ENCODE data around the gene CTIF.

Gene CTIF

GRCh38 chr18:48688961-48689360 lies 150.1 kb downstream of the CTIF start:
- Histone ChIP-seq H3K9ac (ENCODE audit: low read depth in 1 of 2, low read length in 2 of 2) (no peak overlapping the region), H3K27me3 (ENCODE audit: control insufficient read depth in 1 of 2, insufficient read depth in 2 of 2, low read length in 2 of 2) (no peaks in the 10 kb centered on the region), H3K9me3 (ENCODE audit: control insufficient read depth in 1 of 2, low read length in 2 of 2) (no peaks in the 10 kb centered on the region), H3K4me3 (ENCODE audit: low read depth in 1 of 2, low read length in 2 of 2) (no peak overlapping the region), H3K4me1 (ENCODE audit: control insufficient read depth in 1 of 2, insufficient read depth in 2 of 2, low read length in 2 of 2) (no peaks in the 10 kb centered on the region), H3K27ac (ENCODE audit: low read depth, low read length) (no peak overlapping the region), H3K36me3 (ENCODE audit: control insufficient read depth in 1 of 2, insufficient read depth in 2 of 2, low read length in 2 of 2) (peaks cover 0 to 3% of the 10 kb centered on the region in 2 donors)

- Histone ChIP-seq H3K36me3 (ENCODE audit: control insufficient read depth in 1 of 2, insufficient read depth in 2 of 2, low read length in 2 of 2) (peaks cover 0 to 3% of the 10 kb centered on the region in 2 donors), H3K27ac (ENCODE audit: low read depth, low read length) (no peak overlapping the region), H3K4me3 (ENCODE audit: low read depth in 1 of 2, low read length in 2 of 2) (no peak overlapping the region), H3K27me3 (ENCODE audit: control insufficient read depth in 1 of 2, insufficient read depth in 2 of 2, low read length in 2 of 2) (no peaks in the 10 kb centered on the region), H3K9ac (ENCODE audit: low read depth in 1 of 2, low read length in 2 of 2) (no peak overlapping the region), H3K9me3 (ENCODE audit: control insufficient read depth in 1 of 2, low read length in 2 of 2) (no peaks in the 10 kb centered on the region), H3K4me1 (ENCODE audit: control insufficient read depth in 1 of 2, insufficient read depth in 2 of 2, low read length in 2 of 2) (no peaks in the 10 kb centered on the region)
Measured at GRCh38 chr18:48689548-48689947, 150.7 kb downstream of the CTIF start.

GRCh38 chr18:48690494-48690893 lies 151.7 kb downstream of the CTIF start:
- Histone ChIP-seq H3K9ac (ENCODE audit: low read depth in 1 of 2, low read length in 2 of 2) (no peak overlapping the region), H3K27ac (ENCODE audit: low read depth, low read length) (no peak overlapping the region), H3K4me1 (ENCODE audit: control insufficient read depth in 1 of 2, insufficient read depth in 2 of 2, low read length in 2 of 2) (no peaks in the 10 kb centered on the region)

GRCh38 chr18:48693006-48693405 lies 154.2 kb downstream of the CTIF start:
- Histone ChIP-seq H3K27me3 (ENCODE audit: control insufficient read depth in 1 of 2, insufficient read depth in 2 of 2, low read length in 2 of 2) (no peaks in the 10 kb centered on the region), H3K4me3 (ENCODE audit: low read depth in 1 of 2, low read length in 2 of 2) (no peak overlapping the region), H3K9me3 (ENCODE audit: control insufficient read depth in 1 of 2, low read length in 2 of 2) (no peaks in the 10 kb centered on the region), H3K4me1 (ENCODE audit: control insufficient read depth in 1 of 2, insufficient read depth in 2 of 2, low read length in 2 of 2) (no peaks in the 10 kb centered on the region), H3K27ac (ENCODE audit: low read depth, low read length) (no peak overlapping the region), H3K9ac (ENCODE audit: low read depth in 1 of 2, low read length in 2 of 2) (no peak overlapping the region), H3K36me3 (ENCODE audit: control insufficient read depth in 1 of 2, insufficient read depth in 2 of 2, low read length in 2 of 2) (no peaks in the 10 kb centered on the region)

More at GRCh38 chr18:48690494-48690893, 151.7 kb downstream of the CTIF start:
- H3K9me3 ChIP-seq (ENCODE audit: control insufficient read depth in 1 of 2, low read length in 2 of 2), result no peaks in the 10 kb centered on the region
- no peaks in the 10 kb centered on the region for H3K27me3 ChIP-seq (ENCODE audit: control insufficient read depth in 1 of 2, insufficient read depth in 2 of 2, low read length in 2 of 2)
- no peak overlapping the region for H3K4me3 ChIP-seq (ENCODE audit: low read depth in 1 of 2, low read length in 2 of 2)
- H3K36me3 ChIP-seq (ENCODE audit: control insufficient read depth in 1 of 2, insufficient read depth in 2 of 2, low read length in 2 of 2), result peaks cover 0 to 3% of the 10 kb centered on the region in 2 donors

GRCh38 chr18:48693625-48694262 lies 154.9 kb downstream of the CTIF start:
- no peaks in the 10 kb centered on the region for H3K9me3 ChIP-seq (ENCODE audit: control insufficient read depth in 1 of 2, low read length in 2 of 2)
- H3K9ac ChIP-seq (ENCODE audit: low read depth in 1 of 2, low read length in 2 of 2), result no peak overlapping the region
- no peak overlapping the region for H3K27ac ChIP-seq (ENCODE audit: low read depth, low read length)
- no peaks in the 10 kb centered on the region for H3K27me3 ChIP-seq (ENCODE audit: control insufficient read depth in 1 of 2, insufficient read depth in 2 of 2, low read length in 2 of 2)
- H3K36me3 ChIP-seq (ENCODE audit: control insufficient read depth in 1 of 2, insufficient read depth in 2 of 2, low read length in 2 of 2), result no peaks in the 10 kb centered on the region
- H3K4me3 ChIP-seq (ENCODE audit: low read depth in 1 of 2, low read length in 2 of 2), result no peak overlapping the region
- H3K4me1 ChIP-seq (ENCODE audit: control insufficient read depth in 1 of 2, insufficient read depth in 2 of 2, low read length in 2 of 2), result no peaks in the 10 kb centered on the region

GRCh38 chr18:48694295-48694694 lies 155.5 kb downstream of the CTIF start:
- no peak overlapping the region for H3K27ac ChIP-seq (ENCODE audit: low read depth, low read length)
- no peak overlapping the region for H3K9ac ChIP-seq (ENCODE audit: low read depth in 1 of 2, low read length in 2 of 2)
- no peak overlapping the region for H3K4me3 ChIP-seq (ENCODE audit: low read depth in 1 of 2, low read length in 2 of 2)
- no peaks in the 10 kb centered on the region for H3K27me3 ChIP-seq (ENCODE audit: control insufficient read depth in 1 of 2, insufficient read depth in 2 of 2, low read length in 2 of 2)
- no peaks in the 10 kb centered on the region for H3K9me3 ChIP-seq (ENCODE audit: control insufficient read depth in 1 of 2, low read length in 2 of 2)
- H3K4me1 ChIP-seq (ENCODE audit: control insufficient read depth in 1 of 2, insufficient read depth in 2 of 2, low read length in 2 of 2), result no peaks in the 10 kb centered on the region
- no peaks in the 10 kb centered on the region for H3K36me3 ChIP-seq (ENCODE audit: control insufficient read depth in 1 of 2, insufficient read depth in 2 of 2, low read length in 2 of 2)

- Histone ChIP-seq H3K27me3 (ENCODE audit: control insufficient read depth in 1 of 2, insufficient read depth in 2 of 2, low read length in 2 of 2) (no peaks in the 10 kb centered on the region), H3K9me3 (ENCODE audit: control insufficient read depth in 1 of 2, low read length in 2 of 2) (no peaks in the 10 kb centered on the region), H3K27ac (ENCODE audit: low read depth, low read length) (no peak overlapping the region), H3K9ac (ENCODE audit: low read depth in 1 of 2, low read length in 2 of 2) (no peak overlapping the region), H3K4me1 (ENCODE audit: control insufficient read depth in 1 of 2, insufficient read depth in 2 of 2, low read length in 2 of 2) (no peaks in the 10 kb centered on the region), H3K4me3 (ENCODE audit: low read depth in 1 of 2, low read length in 2 of 2) (no peak overlapping the region), H3K36me3 (ENCODE audit: control insufficient read depth in 1 of 2, insufficient read depth in 2 of 2, low read length in 2 of 2) (no peaks in the 10 kb centered on the region)
Measured at GRCh38 chr18:48695671-48696070, 156.8 kb downstream of the CTIF start.

GRCh38 chr18:48696218-48696617 lies 157.4 kb downstream of the CTIF start:
- Histone ChIP-seq H3K36me3 (ENCODE audit: control insufficient read depth in 1 of 2, insufficient read depth in 2 of 2, low read length in 2 of 2) (no peaks in the 10 kb centered on the region), H3K27ac (ENCODE audit: low read depth, low read length) (no peak overlapping the region), H3K4me1 (ENCODE audit: control insufficient read depth in 1 of 2, insufficient read depth in 2 of 2, low read length in 2 of 2) (no peaks in the 10 kb centered on the region), H3K27me3 (ENCODE audit: control insufficient read depth in 1 of 2, insufficient read depth in 2 of 2, low read length in 2 of 2) (no peaks in the 10 kb centered on the region), H3K9me3 (ENCODE audit: control insufficient read depth in 1 of 2, low read length in 2 of 2) (no peaks in the 10 kb centered on the region), H3K4me3 (ENCODE audit: low read depth in 1 of 2, low read length in 2 of 2) (no peak overlapping the region), H3K9ac (ENCODE audit: low read depth in 1 of 2, low read length in 2 of 2) (no peak overlapping the region)

GRCh38 chr18:48697441-48697840 lies 158.6 kb downstream of the CTIF start:
- no peak overlapping the region for H3K27ac ChIP-seq (ENCODE audit: low read depth, low read length)
- no peaks in the 10 kb centered on the region for H3K9me3 ChIP-seq (ENCODE audit: control insufficient read depth in 1 of 2, low read length in 2 of 2)
- no peaks in the 10 kb centered on the region for H3K27me3 ChIP-seq (ENCODE audit: control insufficient read depth in 1 of 2, insufficient read depth in 2 of 2, low read length in 2 of 2)
- no peak overlapping the region for H3K9ac ChIP-seq (ENCODE audit: low read depth in 1 of 2, low read length in 2 of 2)
- H3K4me3 ChIP-seq (ENCODE audit: low read depth in 1 of 2, low read length in 2 of 2), result no peak overlapping the region
- no peaks in the 10 kb centered on the region for H3K36me3 ChIP-seq (ENCODE audit: control insufficient read depth in 1 of 2, insufficient read depth in 2 of 2, low read length in 2 of 2)
- no peaks in the 10 kb centered on the region for H3K4me1 ChIP-seq (ENCODE audit: control insufficient read depth in 1 of 2, insufficient read depth in 2 of 2, low read length in 2 of 2)

GRCh38 chr18:48698707-48699106 lies 159.9 kb downstream of the CTIF start:
- no peak overlapping the region for H3K4me3 ChIP-seq (ENCODE audit: low read depth in 1 of 2, low read length in 2 of 2)
- no peaks in the 10 kb centered on the region for H3K9me3 ChIP-seq (ENCODE audit: control insufficient read depth in 1 of 2, low read length in 2 of 2)
- H3K27me3 ChIP-seq (ENCODE audit: control insufficient read depth in 1 of 2, insufficient read depth in 2 of 2, low read length in 2 of 2), result no peaks in the 10 kb centered on the region
- H3K9ac ChIP-seq (ENCODE audit: low read depth in 1 of 2, low read length in 2 of 2), result no peak overlapping the region
- no peaks in the 10 kb centered on the region for H3K4me1 ChIP-seq (ENCODE audit: control insufficient read depth in 1 of 2, insufficient read depth in 2 of 2, low read length in 2 of 2)
- no peaks in the 10 kb centered on the region for H3K36me3 ChIP-seq (ENCODE audit: control insufficient read depth in 1 of 2, insufficient read depth in 2 of 2, low read length in 2 of 2)
- no peak overlapping the region for H3K27ac ChIP-seq (ENCODE audit: low read depth, low read length)

- Histone ChIP-seq H3K27ac (ENCODE audit: low read depth, low read length) (no peak overlapping the region), H3K9me3 (ENCODE audit: control insufficient read depth in 1 of 2, low read length in 2 of 2) (no peaks in the 10 kb centered on the region)
Measured at GRCh38 chr18:48699761-48700160, 160.9 kb downstream of the CTIF start.

More at GRCh38 chr18:48699761-48700160, 160.9 kb downstream of the CTIF start:
- Histone ChIP-seq H3K4me3 (ENCODE audit: low read depth in 1 of 2, low read length in 2 of 2) (no peak overlapping the region), H3K9ac (ENCODE audit: low read depth in 1 of 2, low read length in 2 of 2) (no peak overlapping the region), H3K27me3 (ENCODE audit: control insufficient read depth in 1 of 2, insufficient read depth in 2 of 2, low read length in 2 of 2) (no peaks in the 10 kb centered on the region), H3K36me3 (ENCODE audit: control insufficient read depth in 1 of 2, insufficient read depth in 2 of 2, low read length in 2 of 2) (no peaks in the 10 kb centered on the region), H3K4me1 (ENCODE audit: control insufficient read depth in 1 of 2, insufficient read depth in 2 of 2, low read length in 2 of 2) (no peaks in the 10 kb centered on the region)
